A549 (cell line): Measurements from ENCODE around the gene SPPL2C. TPM values are rescaled to one million over a fixed set of nuclear protein-coding genes. Genes with fewer than 3 reads are reported as not detected.

Source experiments
- ATAC-seq, 2 experiments: fragments of 200-7000 bp in 1 of 2; fragments of >200 bp in 1 of 2; cut with Nextera tagmentation in 1 of 2; cut with Tn5 transposase in 1 of 2; 3 replicates each; pipeline versions ENCODE4 v1.8.0 to v1.9.1; 2018 to 2020; ENCODE audit warnings: mild to moderate bottlenecking in 1 of 2, moderate library complexity in 1 of 2
- CTCF ChIA-PET: fragments of 300-600 bp; sonication (Branson Sonifier 250); formaldehyde crosslinking; extraction: SDS; loops from one replicate; lab custom pipeline; 2021; ENCODE audit warnings: antibody characterized with exemption, inconsistent platforms; lab: Yijun Ruan, JAX
- POLR2A ChIA-PET: fragments of 350-600 bp; formaldehyde crosslinking; extraction: SDS; loops from one replicate; lab custom pipeline; 2021; ENCODE audit warnings: antibody characterized with exemption, inconsistent platforms; lab: Yijun Ruan, JAX
- DNase-seq, 2 experiments: peaks; one replicate each; pipeline versions ENCODE4 v3.0.0 to v3.0.0-alpha.2; 2011 to 2016; ENCODE audit warnings: low read depth in 1 of 2, low spot score in 1 of 2
- FAIRE-seq: peaks from 2 replicates; lab custom pipeline; 2011; peaks lifted over from hg19 to GRCh38; lab: Jason Lieb, UNC
- H3K27ac ChIP-seq, 2 experiments: fragments of >200 bp; sonication (Bioruptor Twin); formaldehyde crosslinking; 3 replicates each; pipeline ENCODE4 v1.5.1; 2016 to 2017
- H3K4me1 ChIP-seq: fragments of >200 bp; sonication (Bioruptor Twin); formaldehyde crosslinking; 3 replicates; pipeline ENCODE4 v1.6.1; 2016
- H3K4me2 ChIP-seq: fragments of >200 bp; sonication (Bioruptor Twin); formaldehyde crosslinking; 3 replicates; pipeline ENCODE4 v1.6.1; 2016
- H3K4me3 ChIP-seq: fragments of >200 bp; sonication (Bioruptor Twin); formaldehyde crosslinking; 3 replicates; pipeline ENCODE4 v1.5.1; 2016
- H3K9me3 ChIP-seq: fragments of >200 bp; sonication (Bioruptor Twin); formaldehyde crosslinking; 3 replicates; pipeline ENCODE4 v1.6.1; 2016
- ATOH8 ChIP-seq: fragments of 250-450 bp; sonication (Bioruptor Pico); IDR thresholded peaks from 2 replicates; pipeline ENCODE4 v1.5.0; 2020; ENCODE audit warnings: low read depth, mild to moderate bottlenecking, moderate library complexity
- ELK1 ChIP-seq: fragments of 150-350 bp; IDR thresholded peaks from 2 replicates; pipeline ENCODE4 v1.6.1; 2014; ENCODE audit warnings: low read depth, mild to moderate bottlenecking, low read length
- FOSL2 ChIP-seq, 2 experiments: fragments of 450-650 bp in 1 of 2; fragments of >200 bp in 1 of 2; sonication (Bioruptor Twin) in 1 of 2; formaldehyde crosslinking; IDR thresholded peaks; 2 replicates each; pipeline versions ENCODE4 v1.5.0 to v1.6.1; 2016 to 2020; ENCODE audit warnings: mild to moderate bottlenecking in 1 of 2, moderate library complexity in 1 of 2
- HES2 ChIP-seq: fragments of >200 bp; sonication (Bioruptor Twin); formaldehyde crosslinking; IDR thresholded peaks from 2 replicates; pipeline ENCODE4 v1.6.1; 2016
- HMGXB4 ChIP-seq: fragments of 250-450 bp; sonication (Bioruptor Pico); IDR thresholded peaks from 2 replicates; pipeline ENCODE4 v1.5.0; 2021; ENCODE audit warnings: mild to moderate bottlenecking, moderate library complexity, borderline replicate concordance
- MAX ChIP-seq: IDR thresholded peaks from 2 replicates; pipeline ENCODE4 v1.6.1; 2012
- MAZ ChIP-seq: fragments of 150-350 bp; IDR thresholded peaks from 2 replicates; pipeline ENCODE4 v1.6.1; 2014; ENCODE audit warnings: antibody characterized with exemption, low read depth, low read length, borderline replicate concordance
- RAD21 ChIP-seq, 2 experiments: fragments of >200 bp in 1 of 2; sonication (Bioruptor Twin) in 1 of 2; formaldehyde crosslinking in 1 of 2; IDR thresholded peaks in 1 of 2; conservative IDR thresholded peaks in 1 of 2; 2 replicates in 1 of 2; 3 replicates in 1 of 2; pipeline ENCODE4 v1.6.1; 2012 to 2018; ENCODE audit warnings: inconsistent platforms in 1 of 2
- WGBS: methylation state at CpG from one replicate; pipeline ENCODE4 v1.1.6; 2017; ENCODE audit errors: missing lambda C conversion rate; 5-methylcytosine and 5-hydroxymethylcytosine counted together
- polyA plus RNA-seq, 4 experiments: library from polyadenylated mRNA; depleted of rRNA in 3 of 4; stranded (reverse); fragments of >200 nt; fragmentation: RNase III in 1 of 4; extraction: RNeasy Plus Mini Kit Qiagen cat#74134 plus additional on column Dnase treatment in 1 of 4; gene quantifications; 2 replicates in 3 of 4; 3 replicates in 1 of 4; pipeline ENCODE4 v1.2.3, GENCODE V29; 2011 to 2017

Gene SPPL2C
- polyA plus RNA-seq, 2 of the 4 experiments (the other 2 are of a cell fraction), result not detected

GRCh38 chr17:45828171-45828570 is 16.5 kb upstream of the SPPL2C start:
- FAIRE-seq, result no peak
- no peak overlapping the region for H3K4me3 ChIP-seq
- WGBS, result 75% methylated on average over 9 of the region's 9 CpGs

GRCh38 chr17:45828582-45829133 is 16.0 kb upstream of the SPPL2C start:
- POLR2A ChIA-PET, result no interaction called here
- no peak for ATAC-seq
- WGBS, result 48% methylated on average over 15 of the region's 15 CpGs
- no peaks in the 10 kb centered on the region for H3K9me3 ChIP-seq
- H3K4me1 ChIP-seq, result no peaks in the 10 kb centered on the region
- DNase-seq, result no peak
- TF ChIP-seq RAD21 (conservative IDR thresholded peaks at IDR 0.05 in 1 of 2, IDR thresholded peaks at IDR 0.05 in 1 of 2), result peak in 1 of 2 experiments; percentile 23; a peak in 1 of 5 replicates
- TF ChIP-seq ELK1, result no peak
- TF ChIP-seq, all 56 proteins: peak for 1
- FAIRE-seq, result no peak
- CTCF ChIA-PET, result interaction anchor here (1.3 to 15.2 kb wide), 10 partner anchors 8 to 190 kb away, joined by 3 to 317 read pairs (median 10); partner anchors contain the start of genes CRHR1 and SPPL2C
- no peak overlapping the region for H3K27ac ChIP-seq
- H3K4me2 ChIP-seq, result no peak overlapping the region
- no peak overlapping the region for H3K4me3 ChIP-seq

More at GRCh38 chr17:45828171-45828570, 16.5 kb upstream of the SPPL2C start:
- CTCF ChIA-PET, result interaction anchor here (0.8 to 15.2 kb wide), 11 partner anchors 8 to 433 kb away, joined by 3 to 317 read pairs (median 6); partner anchors contain the start of gene CRHR1
- no peak for ATAC-seq
- no peak for TF ChIP-seq HMGXB4 (CRISPR knock-in tag)
- TF ChIP-seq MAX, result no peak
- Histone ChIP-seq H3K9me3 (no peaks in the 10 kb centered on the region), H3K4me1 (no peaks in the 10 kb centered on the region), H3K27ac (no peak overlapping the region), H3K4me2 (no peak overlapping the region)
- no peak for DNase-seq
- POLR2A ChIA-PET, result no interaction called here

- H3K9me3 ChIP-seq, result no peaks in the 10 kb centered on the region
- TF ChIP-seq ATOH8 (CRISPR knock-in tag) (no peak), MAZ (no peak)
- TF ChIP-seq, all 56 proteins: peak for 0
- CTCF ChIA-PET, result interaction anchor here (0.8 to 15.2 kb wide), 13 partner anchors 10 to 208 kb away, joined by 3 to 317 read pairs (median 4); partner anchors contain the start of genes CRHR1 and SPPL2C
- Histone ChIP-seq H3K4me2 (no peak overlapping the region), H3K27ac (no peak overlapping the region), H3K4me1 (peaks cover 6% of the 10 kb centered on the region; the same call in 2 of the 3 replicates), H3K4me3 (no peak overlapping the region)
- no peak for DNase-seq
- no peak for FAIRE-seq
- POLR2A ChIA-PET, result no interaction called here
- 66% methylated on average over 5 of the region's 6 CpGs for WGBS
- no peak for ATAC-seq
Measured at GRCh38 chr17:45833920-45834319, 10.8 kb upstream of the SPPL2C start.

- ATAC-seq (peak; percentile 29 to 48), FAIRE-seq (no peak), DNase-seq (peak; percentile 51 to 60)
Measured at GRCh38 chr17:45834471-45835396, 9.9 kb upstream of the SPPL2C start.

More at GRCh38 chr17:45834471-45835396, 9.9 kb upstream of the SPPL2C start:
- no peak overlapping the region for H3K4me3 ChIP-seq
- H3K4me1 ChIP-seq, result peaks cover 6% of the 10 kb centered on the region; the same call in 2 of the 3 replicates
- 65% methylated on average over 24 of the region's 26 CpGs for WGBS
- ChIA-PET POLR2A (no interaction called here), CTCF (interaction anchor here (0.8 to 15.2 kb wide), 12 partner anchors 11 to 196 kb away, joined by 3 to 317 read pairs (median 6); partner anchors contain the start of genes CRHR1 and SPPL2C)
- peak overlapping the region in 1 of 2 experiments; percentile 17; a peak in 2 of 6 replicates for H3K27ac ChIP-seq
- H3K4me2 ChIP-seq, result 0 out of 3 replicates have a peak overlapping the region, but pooled peaks have one; percentile 10
- no peak for TF ChIP-seq FOSL2 (IDR thresholded peaks at IDR 0.05)
- TF ChIP-seq FOSL2 (CRISPR knock-in tag; IDR thresholded peaks at IDR 0.05), result peak; percentile 59
- no peak for TF ChIP-seq HES2
- no peaks in the 10 kb centered on the region for H3K9me3 ChIP-seq
